HG03280 (cell line): Measurements from ENCODE around the gene PAPPA2.

Experiments used
- ATAC-seq: cut with Tn5 transposase; IDR thresholded peaks from one replicate; pipeline ENCODE4 v1.9.1; 2021; ENCODE audit warnings: mild to moderate bottlenecking, moderate library complexity; ENCODE audit not compliant: unreplicated experiment

The PAPPA2 gene

DNA sequence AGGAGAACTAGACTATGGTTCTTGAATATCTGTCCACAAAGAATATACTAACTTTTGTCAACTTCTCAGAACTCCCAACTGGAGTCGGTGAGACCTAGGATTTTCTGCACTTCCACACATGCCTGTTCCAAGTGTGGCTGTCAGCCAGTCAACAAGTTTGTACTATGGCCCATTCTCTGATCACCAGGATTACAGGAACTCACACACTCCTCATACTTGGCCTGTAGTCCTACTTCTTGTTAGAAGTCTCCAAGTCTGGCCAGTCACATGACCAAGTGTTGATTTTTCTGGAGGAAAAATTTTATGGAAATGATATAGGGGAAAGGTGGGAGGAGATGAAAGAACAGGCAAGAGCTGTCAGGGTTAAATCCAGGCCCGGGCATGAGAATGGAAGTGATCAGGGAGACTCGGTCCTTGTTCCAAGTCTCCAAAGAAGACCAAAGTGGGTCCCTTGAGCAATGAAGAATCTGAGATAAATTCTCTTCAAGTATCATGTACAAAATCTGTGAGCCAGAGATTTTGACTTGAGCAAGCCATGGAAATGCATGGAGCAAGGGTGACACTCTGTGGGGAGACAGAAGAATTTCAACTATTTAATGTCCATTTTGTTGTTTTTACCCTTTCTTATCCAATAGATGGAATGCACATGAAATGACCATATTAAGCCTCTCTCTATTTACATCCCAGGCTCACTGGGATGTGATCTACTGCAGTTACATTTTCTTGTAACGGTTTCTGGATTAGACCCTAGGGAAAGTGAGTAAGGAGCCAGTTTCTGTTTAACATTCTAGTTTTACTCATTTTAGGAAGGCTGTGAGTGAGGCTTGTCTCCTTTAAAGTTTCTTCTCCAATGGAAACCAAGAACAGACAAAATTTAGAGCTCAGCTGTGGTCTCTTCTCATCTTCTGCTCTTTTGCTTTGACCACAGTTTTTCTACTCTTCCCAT lies 380.6 kb downstream of the PAPPA2 start:
- ATAC-seq = no peak

DNA sequence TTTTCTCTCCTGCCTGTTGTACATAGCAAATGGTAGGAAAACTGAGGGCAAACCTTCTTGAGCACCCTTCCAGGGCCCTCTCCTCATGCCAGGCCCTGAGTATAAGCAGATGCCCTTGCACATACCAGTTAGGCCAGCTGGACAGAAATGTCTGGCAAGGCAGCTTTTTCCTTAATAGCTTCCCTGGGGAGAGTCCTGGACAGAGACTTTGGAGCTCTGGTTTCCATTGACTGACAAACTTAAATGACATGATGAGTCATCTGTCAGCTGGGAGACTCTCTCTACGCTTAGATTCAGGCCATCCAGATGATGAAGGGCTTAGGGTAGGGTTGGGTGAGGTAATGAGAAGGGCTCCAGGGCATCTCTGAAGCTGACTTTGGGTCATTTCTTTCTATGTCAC lies 384.1 kb downstream of the PAPPA2 start:
- ATAC-seq = no peak

DNA sequence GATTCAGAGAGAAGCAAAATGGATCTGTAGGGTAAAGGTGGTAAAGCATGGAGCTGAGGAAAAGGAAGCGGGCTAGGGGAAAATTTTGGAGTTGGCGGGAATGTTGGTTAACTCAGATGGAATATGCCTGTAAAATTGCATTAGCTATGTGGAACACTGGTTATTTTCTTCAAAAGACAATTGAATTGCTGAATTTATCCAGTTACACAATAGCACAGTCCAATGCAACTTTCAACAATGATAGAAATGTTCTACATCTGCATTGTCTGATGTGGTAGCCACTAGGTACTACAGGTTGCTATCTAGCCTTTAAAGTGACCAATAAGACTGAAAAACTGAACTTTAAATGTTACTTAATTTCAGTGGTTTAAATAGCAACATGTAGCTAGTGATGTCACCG lies 386.3 kb downstream of the PAPPA2 start:
- ATAC-seq = no peak

DNA sequence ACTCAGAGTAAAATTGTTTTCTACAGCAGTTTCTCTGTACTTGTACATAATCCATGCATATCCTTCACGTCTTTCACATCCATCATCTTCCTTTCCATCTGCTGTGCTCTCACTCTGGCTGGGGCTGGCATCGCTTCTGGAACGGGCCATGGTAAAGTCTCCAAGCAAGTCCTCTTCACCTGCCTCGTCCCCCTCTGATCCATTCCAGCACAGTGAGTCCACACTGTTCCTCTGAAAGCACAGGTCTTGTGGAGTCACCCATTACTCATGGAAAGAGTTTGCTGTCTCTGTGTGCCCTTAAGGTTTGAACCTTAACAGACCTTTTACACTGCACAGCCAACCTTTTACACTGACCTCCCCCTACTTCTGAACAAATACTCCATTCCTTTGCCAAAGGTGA lies 387.9 kb downstream of the PAPPA2 start:
- ATAC-seq = no peak

DNA sequence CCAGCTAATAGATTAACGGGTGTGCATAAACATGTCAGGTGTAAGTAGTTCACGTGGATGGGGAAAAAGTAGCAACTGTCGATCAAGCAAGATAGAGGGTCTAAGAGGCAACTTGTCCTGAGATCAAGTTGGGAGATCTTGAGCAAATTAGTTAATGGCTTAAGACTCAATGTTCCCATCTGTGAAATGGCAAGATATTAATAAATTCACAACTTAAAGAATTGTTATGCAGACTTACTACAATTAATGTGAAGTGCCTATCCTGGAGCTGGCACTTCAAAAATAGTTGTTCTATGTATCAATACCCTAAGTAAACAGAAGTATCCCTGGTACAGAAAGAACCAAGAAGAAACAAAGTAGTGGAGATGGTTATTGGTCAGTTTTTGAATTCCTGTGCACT lies 389.1 kb downstream of the PAPPA2 start:
- no peak for ATAC-seq

DNA sequence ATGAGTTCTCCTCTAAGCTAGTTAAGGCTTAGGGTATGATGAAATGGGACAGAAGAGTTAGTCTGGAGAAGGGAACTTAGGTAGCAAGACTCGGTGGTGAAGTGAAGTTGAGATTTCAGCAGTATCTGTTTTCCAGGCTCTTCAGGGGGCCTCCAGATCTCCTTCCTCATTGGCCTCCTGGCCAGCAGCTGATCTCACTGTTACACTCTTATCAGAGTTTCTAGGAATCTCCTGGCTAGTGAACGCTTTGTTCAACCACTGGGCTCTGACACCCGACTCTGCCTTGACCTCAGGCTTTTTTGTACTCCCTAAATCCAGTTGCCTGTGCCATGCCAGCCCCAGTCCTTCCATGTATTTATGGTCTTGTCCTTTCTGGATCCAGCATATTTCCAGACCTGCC lies 390.5 kb downstream of the PAPPA2 start:
- no peak for ATAC-seq

DNA sequence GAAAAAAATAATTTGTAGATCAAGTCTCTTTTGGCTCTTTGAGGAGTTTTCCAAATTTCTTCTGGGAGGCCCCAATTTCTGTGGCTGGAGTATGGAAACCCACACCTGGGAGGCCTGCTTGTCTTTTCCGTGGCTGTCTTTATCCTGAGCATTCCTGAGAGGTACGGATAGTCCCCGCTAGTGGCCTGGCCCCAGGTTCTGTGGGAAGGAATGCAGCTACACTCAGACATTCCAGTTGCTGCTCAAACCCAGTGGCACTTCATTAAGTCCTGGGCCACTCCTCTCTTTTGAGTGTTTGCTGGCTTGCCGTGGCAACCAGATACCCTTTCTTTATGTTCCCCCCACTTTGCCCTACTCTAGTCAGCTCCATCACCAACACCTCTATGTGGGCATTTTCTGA lies 391.1 kb downstream of the PAPPA2 start:
- no peak for ATAC-seq

DNA sequence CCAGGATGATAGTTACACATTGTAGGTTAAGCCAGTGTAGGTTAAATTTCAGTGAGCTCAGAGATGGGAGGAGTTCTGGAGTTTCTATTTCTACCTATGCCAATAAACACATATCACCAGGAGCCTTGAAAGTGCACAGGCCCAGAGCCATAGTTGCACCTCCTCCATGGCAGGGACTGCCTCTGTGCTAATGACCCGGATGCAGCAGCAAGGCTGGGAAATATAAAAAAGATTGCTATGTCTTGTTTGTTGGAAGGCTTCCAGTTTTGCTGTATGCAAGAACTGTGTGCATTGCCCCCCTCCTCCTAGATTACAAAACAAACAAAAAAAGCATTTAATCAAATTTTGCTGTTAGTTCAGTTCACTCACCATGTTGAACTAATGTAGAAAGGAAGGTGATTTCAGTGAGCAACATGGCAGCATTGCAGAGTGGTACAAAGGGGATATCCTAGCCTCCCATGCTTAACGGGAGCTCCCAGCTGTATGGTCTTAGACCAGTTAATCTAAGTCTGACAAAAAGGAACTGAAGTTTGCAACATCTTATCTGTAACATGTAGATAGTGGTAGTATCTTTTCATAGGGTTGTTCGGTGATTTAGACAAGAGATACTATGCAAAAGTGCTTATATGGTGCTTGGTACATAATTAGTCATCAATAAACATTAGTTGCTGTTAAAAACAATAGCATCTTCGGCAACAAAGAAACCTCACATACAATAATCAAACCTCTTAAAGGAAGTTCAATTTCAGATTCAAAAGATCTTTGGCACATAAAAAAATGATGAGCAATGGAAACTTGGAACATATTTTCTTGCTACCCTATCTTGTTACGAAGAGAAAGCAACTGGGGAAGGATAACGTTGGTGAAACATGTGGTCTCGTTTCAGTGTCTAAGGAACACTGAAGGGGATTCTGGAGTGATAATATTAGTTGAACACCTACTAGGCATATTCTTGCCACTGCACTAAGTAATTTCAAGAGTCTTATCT lies 392.1 kb downstream of the PAPPA2 start:
- no peak for ATAC-seq

DNA sequence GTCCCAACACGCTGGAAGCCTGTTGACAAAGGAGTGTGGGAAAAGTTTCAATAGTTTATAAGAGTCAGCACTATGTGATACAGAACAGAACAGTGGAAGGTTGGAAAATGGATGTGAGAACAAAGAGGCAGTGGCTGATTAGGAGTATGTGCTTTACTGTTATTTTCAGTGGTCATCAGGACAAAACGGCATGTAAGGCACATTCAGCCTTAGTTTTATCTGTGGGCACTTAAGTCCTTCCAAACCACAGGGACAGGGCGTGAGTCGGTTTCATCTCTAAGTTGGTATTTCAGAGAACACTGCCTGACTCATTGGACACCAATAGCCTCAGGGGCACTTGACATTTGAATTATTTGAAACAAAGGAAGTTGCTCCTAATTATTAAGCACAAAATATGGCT lies 394.7 kb downstream of the PAPPA2 start:
- no peak for ATAC-seq

DNA sequence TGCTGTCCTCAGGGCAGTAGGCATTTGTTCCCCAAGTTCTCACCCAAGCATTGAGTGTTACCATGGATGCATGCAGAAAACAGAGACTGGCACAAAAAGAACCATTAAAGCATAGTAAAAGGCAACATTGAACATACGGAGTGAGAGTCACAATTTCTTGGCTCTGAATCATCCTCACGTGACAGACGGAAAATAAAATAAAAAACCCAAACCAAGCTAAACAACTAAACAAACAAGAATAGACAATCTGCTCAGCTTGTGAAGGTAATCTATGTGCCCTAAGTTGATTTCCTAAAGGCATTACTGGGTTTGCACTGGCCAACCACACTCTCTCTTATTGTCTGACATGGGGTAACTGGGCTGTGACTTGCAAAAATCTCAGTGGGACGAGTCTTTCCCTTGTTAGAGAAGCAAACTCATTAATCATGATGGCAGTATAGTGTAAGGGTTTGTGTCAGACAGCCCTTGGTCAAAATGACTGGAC lies 395.5 kb downstream of the PAPPA2 start:
- ATAC-seq = no peak

DNA sequence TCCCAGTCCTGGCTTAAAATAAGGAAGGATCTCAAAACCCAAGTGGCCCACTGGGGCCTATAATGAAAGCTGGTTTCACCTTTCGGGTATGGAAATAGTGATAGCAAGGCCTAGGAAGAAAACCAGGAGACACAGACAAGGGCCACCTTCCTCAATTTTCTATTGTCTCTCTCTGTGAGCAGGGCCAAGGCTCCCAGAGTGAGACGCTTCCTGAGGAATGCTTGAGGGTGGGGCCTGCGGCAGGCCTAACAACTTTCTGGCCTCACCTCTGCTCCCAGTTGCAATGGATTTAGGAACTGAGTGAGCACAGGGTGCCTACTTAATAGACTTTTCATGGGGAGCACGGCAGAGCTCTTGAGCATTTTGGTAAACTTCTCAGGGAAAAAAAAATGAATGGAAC lies 400.6 kb downstream of the PAPPA2 start:
- no peak for ATAC-seq

DNA sequence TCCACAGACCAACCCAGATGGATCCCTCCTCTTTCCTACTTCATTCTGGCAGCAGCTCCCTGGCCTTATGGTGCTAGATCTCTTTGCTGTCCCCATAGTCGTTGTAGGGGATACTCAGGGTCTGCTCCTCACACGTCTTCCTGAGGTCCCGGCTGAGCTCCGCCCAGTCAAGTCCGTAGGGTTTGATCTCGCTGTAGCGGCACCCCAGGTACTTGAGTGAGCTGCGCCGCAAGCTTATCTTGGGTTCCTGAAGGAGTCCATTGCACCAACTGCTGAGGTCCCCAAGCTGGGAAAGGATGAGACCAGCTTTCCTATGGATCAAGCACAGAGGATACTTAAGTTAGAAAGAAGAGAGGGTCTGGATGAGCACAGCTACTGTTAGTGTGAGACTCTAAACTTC lies 401.2 kb downstream of the PAPPA2 start:
- ATAC-seq = no peak

DNA sequence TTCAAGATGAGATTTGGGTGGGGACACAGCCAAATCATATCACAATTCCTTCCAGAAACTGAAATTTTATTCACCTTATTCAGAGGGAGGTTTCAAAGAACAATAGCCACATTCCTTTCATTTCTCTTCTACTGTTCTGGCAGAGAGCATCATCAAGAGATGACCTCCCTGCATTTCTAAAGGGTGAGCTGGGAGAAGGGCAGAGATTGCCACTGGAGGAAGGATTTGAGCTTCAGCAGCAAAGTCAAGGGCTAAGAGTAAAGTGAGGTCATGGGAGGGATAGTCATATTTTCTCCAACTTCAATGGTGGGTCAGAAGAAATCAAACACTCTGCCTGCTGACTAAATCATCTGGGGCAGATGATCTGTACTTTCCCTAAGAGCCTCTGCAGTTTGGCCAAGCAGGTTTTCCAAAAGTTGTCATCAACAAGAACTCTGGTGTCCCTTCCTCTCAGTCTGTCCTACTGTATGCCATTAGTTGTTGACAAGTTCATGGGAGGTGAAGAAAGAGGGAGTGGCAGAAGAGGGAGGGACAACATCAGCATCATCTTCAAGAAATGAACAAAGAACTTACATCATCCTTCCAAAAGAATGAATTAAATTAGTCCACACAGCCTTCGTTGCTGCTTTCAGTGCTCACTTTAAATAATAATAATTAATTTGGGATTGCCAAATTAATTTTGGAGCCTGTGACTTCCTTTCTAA lies 403.2 kb downstream of the PAPPA2 start:
- no peak for ATAC-seq

DNA sequence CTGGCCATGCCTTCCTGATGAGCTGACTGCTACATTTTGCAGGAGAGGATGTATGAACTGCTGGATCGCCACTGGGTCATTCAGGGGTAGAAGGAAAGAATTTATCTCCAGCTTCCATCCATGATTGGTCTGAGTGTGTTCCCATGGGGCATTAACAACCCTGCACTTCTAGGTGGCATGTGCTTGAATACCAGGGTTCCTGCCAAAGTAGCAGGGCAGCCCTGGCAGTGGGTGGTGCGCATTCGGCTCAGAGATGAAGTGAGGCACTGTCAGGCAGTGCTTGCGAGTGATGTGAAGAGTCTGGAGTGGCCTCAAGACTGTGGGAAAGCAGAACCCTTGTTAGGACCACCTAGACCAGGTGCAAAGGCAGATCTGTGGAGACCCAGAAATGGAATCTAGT lies 406.6 kb downstream of the PAPPA2 start:
- no peak for ATAC-seq

DNA sequence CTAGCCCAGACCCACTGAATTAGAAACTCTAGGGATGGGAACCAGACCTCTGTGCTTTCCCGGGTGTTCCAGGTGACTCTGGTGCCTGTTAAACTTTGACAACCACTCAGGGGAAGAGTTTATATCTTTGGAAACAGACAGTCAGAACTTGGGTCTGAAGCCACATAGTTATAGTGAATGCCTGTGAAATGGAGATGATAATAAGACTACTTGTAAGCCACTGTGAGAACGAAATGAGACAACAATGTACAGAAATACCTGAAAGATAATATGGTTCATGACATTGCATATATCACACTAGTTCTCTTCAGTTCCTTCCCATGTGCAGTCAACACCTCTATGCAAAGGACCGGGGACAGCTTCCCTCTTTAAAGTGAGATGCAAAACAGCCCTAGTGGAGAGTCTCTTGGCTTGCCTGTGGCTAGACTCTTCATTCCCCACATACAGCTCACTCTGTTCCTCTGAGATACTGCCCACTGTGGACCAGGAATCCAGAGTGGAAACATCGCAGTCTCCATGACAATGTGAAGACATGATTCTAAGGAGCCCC lies 414.1 kb downstream of the PAPPA2 start:
- ATAC-seq = no peak

DNA sequence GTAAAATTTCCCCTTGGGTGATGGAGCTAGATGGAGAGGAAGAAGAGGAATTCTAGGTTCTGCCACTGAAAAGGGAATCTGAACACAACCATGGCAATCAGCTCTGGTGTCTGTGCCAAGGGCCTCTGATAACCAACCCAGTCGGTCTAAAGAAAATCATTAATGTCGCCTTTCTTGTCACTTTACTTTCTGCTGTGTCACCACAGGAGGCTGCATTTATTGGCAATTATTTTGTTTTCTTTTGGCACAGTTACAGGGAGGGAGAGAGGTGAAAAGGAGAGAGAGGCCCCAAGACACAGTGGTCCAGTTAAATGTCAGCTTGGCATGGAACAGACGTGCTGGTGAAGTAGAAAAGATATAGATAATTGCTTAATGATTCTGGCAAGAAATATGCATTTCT lies 414.6 kb downstream of the PAPPA2 start:
- ATAC-seq = no peak

DNA sequence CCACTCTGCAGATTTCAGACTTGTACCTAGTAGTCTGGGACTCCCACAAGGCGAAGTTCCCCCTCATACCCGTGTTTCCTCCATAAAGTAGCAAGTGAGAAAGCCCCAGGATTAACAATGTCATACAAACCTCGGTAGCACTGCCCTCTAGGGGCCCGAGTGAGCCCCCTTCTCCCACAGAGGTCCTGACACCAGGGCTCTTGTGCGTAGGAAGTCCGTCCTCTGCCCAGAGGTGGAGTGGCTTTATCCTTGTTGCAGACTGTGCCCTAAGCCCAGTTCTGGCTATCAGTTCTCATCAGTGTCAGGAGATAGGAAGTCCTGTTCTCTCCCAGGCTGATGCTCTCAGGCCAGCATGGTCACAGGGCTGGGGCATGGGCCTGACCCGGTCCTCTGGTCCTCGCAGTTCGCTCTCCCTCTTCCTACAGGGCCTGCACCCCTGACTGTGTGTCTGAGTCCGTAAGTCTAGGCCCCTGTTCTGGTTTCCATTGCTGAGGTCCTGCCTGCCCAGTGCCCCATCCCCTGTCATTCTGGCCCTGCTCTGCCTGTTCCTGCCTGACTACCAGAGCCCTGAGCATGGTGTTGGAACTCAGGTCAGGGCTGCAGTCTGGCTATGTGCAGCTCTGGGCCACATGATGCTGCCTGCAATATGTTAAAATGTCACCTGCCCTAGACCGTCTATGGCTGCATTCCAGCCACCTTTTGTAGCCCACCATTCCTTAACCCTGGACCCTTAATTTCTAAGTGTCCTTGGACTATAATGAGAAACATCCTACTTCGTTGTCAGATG lies 416.0 kb downstream of the PAPPA2 start:
- ATAC-seq = no peak

DNA sequence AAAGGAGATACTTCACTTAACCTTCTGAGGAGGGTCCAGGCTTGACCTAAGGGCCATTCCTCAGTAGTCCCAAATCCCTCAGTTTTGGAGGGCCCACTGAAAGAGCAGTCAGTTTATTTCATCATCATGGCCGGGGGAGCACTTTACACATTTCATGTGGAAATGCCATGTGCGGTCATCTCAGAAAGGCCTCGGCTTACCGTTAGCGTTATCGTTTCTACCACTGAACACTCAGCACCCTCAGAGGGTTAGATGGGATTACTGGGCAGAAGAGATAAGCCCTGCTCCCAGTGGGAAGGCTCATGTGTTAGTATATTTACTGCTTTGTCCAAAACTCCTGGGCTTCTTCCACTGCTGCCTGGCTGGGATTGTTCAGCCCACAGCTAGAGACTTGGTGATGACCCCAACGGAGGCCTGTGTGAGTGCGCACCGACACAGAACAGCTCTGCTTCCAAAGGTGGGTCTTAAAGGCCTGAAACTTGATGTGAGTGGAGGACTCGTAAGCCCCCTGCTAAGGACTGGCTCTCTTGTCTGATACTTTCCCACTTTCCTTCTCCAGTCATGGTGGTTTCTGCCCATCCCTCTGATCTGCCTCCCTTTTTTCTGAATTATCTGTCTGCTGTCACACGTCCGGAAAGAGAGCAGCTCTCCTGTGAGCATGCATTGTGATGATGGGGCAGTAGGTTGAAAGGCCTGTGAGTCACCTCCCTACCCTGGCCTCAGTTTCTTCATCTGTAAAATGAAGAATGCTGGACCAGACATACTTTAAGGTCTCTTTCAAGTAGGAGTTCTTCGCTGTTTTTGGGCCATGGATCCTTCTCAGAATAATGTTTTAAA lies 417.0 kb downstream of the PAPPA2 start:
- ATAC-seq = no peak
